HEK293 (cell line): ENCODE results near the gene SLC35G3.

Experiments
- CTCF ChIA-PET: fragments of 350-600 bp; formaldehyde crosslinking; extraction: SDS; loops from one replicate; lab custom pipeline; 2021; ENCODE audit warnings: antibody characterized with exemption; lab: Yijun Ruan, JAX
- POLR2A ChIA-PET: fragments of 300-600 bp; formaldehyde crosslinking; extraction: SDS; loops from one replicate; lab custom pipeline; 2020; ENCODE audit warnings: antibody characterized with exemption, inconsistent platforms; lab: Yijun Ruan, JAX
- H3K27ac ChIP-seq: fragments of 200-500 bp; sonication (Bioruptor generic); 2 replicates; pipeline ENCODE4 v1.5.1; 2014; ENCODE audit warnings: low read depth, low read length, control low read depth, inconsistent platforms; ENCODE audit errors: extremely low read depth
- H3K36me3 ChIP-seq, 2 experiments: fragments of 200-500 bp in 1 of 2; sonication (Bioruptor generic) in 1 of 2; 1 replicate in 1 of 2; 2 replicates in 1 of 2; pipeline ENCODE4 v1.5.1; 2014 to 2017; ENCODE audit warnings: inconsistent platforms in 2 of 2, low read length in 2 of 2; ENCODE audit not compliant: control insufficient read depth in 2 of 2, insufficient read depth in 1 of 2
- H3K4me1 ChIP-seq: fragments of 200-500 bp; sonication (Bioruptor generic); 2 replicates; pipeline ENCODE4 v1.5.1; 2014; ENCODE audit warnings: mild to moderate bottlenecking, low read length, inconsistent platforms; ENCODE audit not compliant: control insufficient read depth, insufficient read depth
- H3K4me3 ChIP-seq: 2 replicates; pipeline ENCODE4 v1.5.1; 2011; ENCODE audit warnings: low read depth, mild to moderate bottlenecking, control low read depth, low read length, moderate library complexity
- H3K9me3 ChIP-seq: fragments of 200-500 bp; sonication (Bioruptor generic); 2 replicates; pipeline ENCODE4 v1.5.1; 2014; ENCODE audit warnings: low read depth, low read length, inconsistent platforms; ENCODE audit not compliant: control insufficient read depth, insufficient read depth
- AEBP2 ChIP-seq: fragments of 450-650 bp; formaldehyde crosslinking; IDR thresholded peaks from 2 replicates; pipeline ENCODE4 v1.5.1; 2016; ENCODE audit warnings: missing biosample characterization, missing genetic modification characterization, borderline replicate concordance
- KLF1 ChIP-seq: fragments of 450-650 bp; formaldehyde crosslinking; IDR thresholded peaks from 2 replicates; pipeline ENCODE4 v1.5.1; 2016; ENCODE audit warnings: missing biosample characterization, missing genetic modification characterization
- KLF16 ChIP-seq: fragments of 450-650 bp; formaldehyde crosslinking; IDR thresholded peaks from 2 replicates; pipeline ENCODE4 v1.5.1; 2017; ENCODE audit warnings: missing biosample characterization, missing genetic modification characterization
- MYNN ChIP-seq: fragments of 450-650 bp; formaldehyde crosslinking; IDR thresholded peaks from 2 replicates; pipeline ENCODE4 v1.5.1; 2016; ENCODE audit warnings: missing biosample characterization, missing genetic modification characterization, borderline replicate concordance
- MZF1 ChIP-seq: fragments of 450-650 bp; formaldehyde crosslinking; IDR thresholded peaks from 2 replicates; pipeline ENCODE4 v1.5.1; 2017; ENCODE audit warnings: missing biosample characterization, missing genetic modification characterization, borderline replicate concordance
- OVOL3 ChIP-seq: fragments of 450-650 bp; formaldehyde crosslinking; IDR thresholded peaks from 2 replicates; pipeline ENCODE4 v1.5.1; 2016; ENCODE audit warnings: missing biosample characterization, missing genetic modification characterization
- PRDM2 ChIP-seq: fragments of 450-650 bp; formaldehyde crosslinking; IDR thresholded peaks from 2 replicates; pipeline ENCODE4 v1.5.1; 2016; ENCODE audit warnings: missing biosample characterization, missing genetic modification characterization, borderline replicate concordance
- SALL2 ChIP-seq: fragments of 450-650 bp; formaldehyde crosslinking; IDR thresholded peaks from 2 replicates; pipeline ENCODE4 v1.5.0; 2017; ENCODE audit warnings: missing biosample characterization, mild to moderate bottlenecking, missing genetic modification characterization, borderline replicate concordance
- SETDB1 ChIP-seq: IDR thresholded peaks from one replicate; pipeline ENCODE4 v1.6.1; 2017; ENCODE audit warnings: mild to moderate bottlenecking, low read length, moderate library complexity, mixed read lengths; ENCODE audit not compliant: insufficient read length
- TSHZ1 ChIP-seq: fragments of 450-650 bp; formaldehyde crosslinking; IDR thresholded peaks from 2 replicates; pipeline ENCODE4 v1.5.1; 2016; ENCODE audit warnings: missing biosample characterization, missing genetic modification characterization, borderline replicate concordance
- ZBTB11 ChIP-seq: fragments of 450-650 bp; formaldehyde crosslinking; conservative IDR thresholded peaks from 2 replicates; pipeline ENCODE4 v1.5.1; 2016; ENCODE audit warnings: low read depth, missing biosample characterization, missing genetic modification characterization
- ZEB2 ChIP-seq: fragments of 450-650 bp; formaldehyde crosslinking; IDR thresholded peaks from 2 replicates; pipeline ENCODE4 v1.5.1; 2016; ENCODE audit warnings: missing biosample characterization, missing genetic modification characterization
- ZFP37 ChIP-seq: fragments of 450-650 bp; formaldehyde crosslinking; IDR thresholded peaks from 2 replicates; pipeline ENCODE4 v1.5.1; 2016; ENCODE audit warnings: missing biosample characterization, missing genetic modification characterization
- ZNF175 ChIP-seq: fragments of 450-650 bp; formaldehyde crosslinking; IDR thresholded peaks from 2 replicates; pipeline ENCODE4 v1.5.1; 2016; ENCODE audit warnings: missing biosample characterization, missing genetic modification characterization
- ZNF223 ChIP-seq: fragments of 450-650 bp; formaldehyde crosslinking; IDR thresholded peaks from 2 replicates; pipeline ENCODE4 v1.5.1; 2016; ENCODE audit warnings: missing biosample characterization, missing genetic modification characterization
- ZNF391 ChIP-seq: fragments of 450-650 bp; formaldehyde crosslinking; IDR thresholded peaks from 2 replicates; pipeline ENCODE4 v1.5.1; 2016; ENCODE audit warnings: low read depth, missing biosample characterization, missing genetic modification characterization, borderline replicate concordance
- ZNF561 ChIP-seq: fragments of 450-650 bp; IDR thresholded peaks from 2 replicates; pipeline ENCODE4 v1.5.1; 2018; ENCODE audit warnings: missing biosample characterization, missing genetic modification characterization, borderline replicate concordance
- ZSCAN23 ChIP-seq: fragments of 450-650 bp; formaldehyde crosslinking; IDR thresholded peaks from 2 replicates; pipeline ENCODE4 v1.5.1; 2016; ENCODE audit warnings: missing biosample characterization, missing genetic modification characterization

The SLC35G3 gene

GRCh38 chr17:35154196-35155165, 39.7 kb downstream of the SLC35G3 start (continued):
- TF ChIP-seq AEBP2 (tag by site-specific recombination) = no peak
- no peak for TF ChIP-seq SETDB1
- no peak for TF ChIP-seq ZNF561
- TF ChIP-seq MYNN (tag by site-specific recombination) = no peak
- TF ChIP-seq PRDM2 (tag by site-specific recombination) = no peak
- no peak for TF ChIP-seq KLF16 (tag by site-specific recombination)
- TF ChIP-seq ZNF391 (tag by site-specific recombination) = no peak
- TF ChIP-seq SALL2 (tag by site-specific recombination) = no peak

GRCh38 chr17:35152421-35153140, 41.6 kb downstream of the SLC35G3 start:
- CTCF ChIA-PET = no interaction called here
- Histone ChIP-seq H3K4me1 (no peaks in the 10 kb centered on the region), H3K4me3 (no peak overlapping the region), H3K36me3 (no peaks in the 10 kb centered on the region), H3K27ac (no peak overlapping the region), H3K9me3 (no peaks in the 10 kb centered on the region)
- TF ChIP-seq ZNF175 (tag by site-specific recombination) (no peak), ZNF223 (tag by site-specific recombination) (no peak), MYNN (tag by site-specific recombination) (no peak), ZEB2 (tag by site-specific recombination) (no peak), TSHZ1 (no peak), OVOL3 (tag by site-specific recombination) (no peak), ZSCAN23 (tag by site-specific recombination) (no peak), MZF1 (tag by site-specific recombination) (no peak), ZFP37 (tag by site-specific recombination) (no peak), KLF1 (no peak), ZBTB11 (no peak)
- POLR2A ChIA-PET = no interaction called here
